Vagina (tissue), 2 donors: ENCODE measurements around the gene APOBEC3H. TPM values are rescaled to one million over a fixed set of nuclear protein-coding genes. Genes with fewer than 3 reads are reported as not detected.
A peak's percentile ranks its signal among the peaks of the same experiment; 100 is the strongest.
"Not testable (repeated sequence)": the region's sequence is repeated elsewhere in the genome, so short reads cannot be mapped to it uniquely, and the experiment has no call there.

Source experiments
- DNase-seq, 2 donors: peaks; one replicate each; pipeline ENCODE4 v3.0.0-alpha.2; 2017; ENCODE audit errors: extremely low spot score in 2 of 2
- H3K27ac ChIP-seq: fragments of 200-600 bp; sonication (generic); one replicate; pipeline ENCODE4 v1.5.1; 2019
- H3K27me3 ChIP-seq: fragments of 200-600 bp; sonication (generic); one replicate; pipeline ENCODE4 v1.5.1; 2019
- H3K36me3 ChIP-seq, 2 donors: fragments of 200-600 bp; sonication (generic); one replicate each; pipeline ENCODE4 v1.5.1; 2017 to 2019
- H3K4me1 ChIP-seq: fragments of 200-600 bp; sonication (generic); one replicate; pipeline ENCODE4 v1.5.1; 2019
- H3K4me3 ChIP-seq, 2 donors: fragments of 200-600 bp; sonication (generic); 1 replicate in 1 of 2; 2 replicates in 1 of 2; pipeline ENCODE4 v1.5.1; 2016 to 2019
- H3K9me3 ChIP-seq: fragments of 200-600 bp; sonication (generic); one replicate; pipeline ENCODE4 v1.5.1; 2019
- POLR2A ChIP-seq, 2 donors: fragments of 450-650 bp; IDR thresholded peaks; one replicate each; pipeline ENCODE4 v1.6.1; 2017; ENCODE audit warnings: antibody characterized with exemption in 2 of 2, mild to moderate bottlenecking in 2 of 2, moderate library complexity in 2 of 2
- POLR2AphosphoS5 ChIP-seq, 2 donors: sonication (generic); formaldehyde crosslinking; IDR thresholded peaks; one replicate each; pipeline ENCODE4 v1.9.0; 2017; ENCODE audit warnings: antibody characterized with exemption in 2 of 2, mild to moderate bottlenecking in 2 of 2, low read depth in 1 of 2; ENCODE audit not compliant: insufficient read depth in 1 of 2
- intact Hi-C: fragments of 100-400 bp; cut with DNase I; formaldehyde crosslinking; loops from one replicate; pipeline ENCODE4 v1.15.1; 2023
- total RNA-seq: library from RNA; depleted of rRNA; stranded (reverse); fragments of >200 nt; gene quantifications from one replicate; pipeline ENCODE4 v1.2.3, GENCODE V29; 2016
- TF ChIP-seq, protein P1 (sequence below), 3 experiments: fragments of 450-650 bp in 2 of 3; fragments of 200-600 bp in 1 of 3; sonication (generic) in 1 of 3; IDR thresholded peaks; one replicate each; pipeline ENCODE4 v1.5.1; 2017 to 2019; ENCODE audit warnings: antibody characterized with exemption in 3 of 3, mild to moderate bottlenecking in 2 of 3, moderate library complexity in 2 of 3

The APOBEC3H gene
- total RNA-seq, 1 donor from 2014 or later = not detected

- intact Hi-C loops = no loop called here
- Histone ChIP-seq H3K27ac (no peak overlapping the region), H3K4me1 (no peaks in the 10 kb centered on the region), H3K4me3 (no peak overlapping the region), H3K27me3 (no peaks in the 10 kb centered on the region), H3K9me3 (no peaks in the 10 kb centered on the region), H3K36me3 (no peaks in the 10 kb centered on the region)
- no peak for DNase-seq
- TF ChIP-seq POLR2AphosphoS5 (IDR thresholded peaks at IDR 0.05; ENCODE audit: insufficient read depth in 1 of 2, low read depth in 1 of 2) (no peak), POLR2A (IDR thresholded peaks at IDR 0.05) (no peak)
- TF ChIP-seq, protein P1, sequence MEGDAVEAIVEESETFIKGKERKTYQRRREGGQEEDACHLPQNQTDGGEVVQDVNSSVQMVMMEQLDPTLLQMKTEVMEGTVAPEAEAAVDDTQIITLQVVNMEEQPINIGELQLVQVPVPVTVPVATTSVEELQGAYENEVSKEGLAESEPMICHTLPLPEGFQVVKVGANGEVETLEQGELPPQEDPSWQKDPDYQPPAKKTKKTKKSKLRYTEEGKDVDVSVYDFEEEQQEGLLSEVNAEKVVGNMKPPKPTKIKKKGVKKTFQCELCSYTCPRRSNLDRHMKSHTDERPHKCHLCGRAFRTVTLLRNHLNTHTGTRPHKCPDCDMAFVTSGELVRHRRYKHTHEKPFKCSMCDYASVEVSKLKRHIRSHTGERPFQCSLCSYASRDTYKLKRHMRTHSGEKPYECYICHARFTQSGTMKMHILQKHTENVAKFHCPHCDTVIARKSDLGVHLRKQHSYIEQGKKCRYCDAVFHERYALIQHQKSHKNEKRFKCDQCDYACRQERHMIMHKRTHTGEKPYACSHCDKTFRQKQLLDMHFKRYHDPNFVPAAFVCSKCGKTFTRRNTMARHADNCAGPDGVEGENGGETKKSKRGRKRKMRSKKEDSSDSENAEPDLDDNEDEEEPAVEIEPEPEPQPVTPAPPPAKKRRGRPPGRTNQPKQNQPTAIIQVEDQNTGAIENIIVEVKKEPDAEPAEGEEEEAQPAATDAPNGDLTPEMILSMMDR (IDR thresholded peaks at IDR 0.05) = no peak
These were observed 28.8 kb upstream of the APOBEC3H start for GRCh38 chr22:39068033-39068785.

DNA sequence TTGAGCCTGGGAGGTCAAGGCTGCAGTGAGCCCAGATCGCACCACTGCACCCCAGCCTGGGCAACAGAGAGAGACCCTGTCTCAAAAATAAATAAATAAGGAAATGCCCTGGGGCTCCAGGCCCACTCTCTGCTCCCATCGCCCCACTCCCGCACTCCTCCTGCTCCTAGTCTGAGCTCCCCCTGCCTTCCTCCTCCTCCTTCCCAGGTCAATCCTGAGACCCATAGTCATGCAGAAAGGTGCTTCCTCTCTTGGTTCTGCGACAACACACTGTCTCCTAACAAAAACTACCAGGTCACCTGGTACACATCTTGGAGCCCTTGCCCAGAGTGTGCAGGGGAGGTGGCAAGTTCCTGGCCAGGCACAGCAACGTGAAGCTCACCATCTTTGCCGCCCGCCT is 26.9 kb upstream of the APOBEC3H start:
- Histone ChIP-seq H3K4me3 (no peak overlapping the region), H3K9me3 (no peaks in the 10 kb centered on the region), H3K27me3 (no peaks in the 10 kb centered on the region), H3K27ac (no peak overlapping the region), H3K4me1 (no peaks in the 10 kb centered on the region), H3K36me3 (no peaks in the 10 kb centered on the region)
- no peak for DNase-seq
- TF ChIP-seq POLR2A (IDR thresholded peaks at IDR 0.05) (no peak), POLR2AphosphoS5 (IDR thresholded peaks at IDR 0.05; ENCODE audit: insufficient read depth in 1 of 2, low read depth in 1 of 2) (no peak)
- TF ChIP-seq, protein P1 (IDR thresholded peaks at IDR 0.05) = no peak
- intact Hi-C loops = no loop called here

DNA sequence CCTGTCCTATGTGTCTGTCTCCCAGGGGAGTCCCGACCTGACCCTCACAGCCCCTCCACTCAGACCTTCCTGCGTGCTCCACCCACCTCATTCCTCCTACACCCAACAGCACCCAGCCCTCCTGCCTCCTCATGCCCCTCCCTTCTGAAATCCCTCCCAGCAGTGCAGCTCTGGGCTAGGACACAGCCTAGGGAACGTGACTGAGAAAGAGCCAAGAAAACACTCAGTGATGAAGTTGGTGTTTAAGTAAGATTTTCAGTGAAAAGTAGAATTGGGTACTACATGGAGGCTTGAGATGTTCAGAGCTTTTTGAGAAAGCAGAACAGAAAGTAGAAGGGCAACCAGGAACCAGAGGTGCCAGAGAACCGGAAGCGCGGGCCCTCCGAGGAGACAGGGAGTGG is 24.5 kb upstream of the APOBEC3H start:
- intact Hi-C loops, H3K36me3 ChIP-seq, H3K4me1 ChIP-seq, H3K27ac ChIP-seq, H3K4me3 ChIP-seq, H3K27me3 ChIP-seq, H3K9me3 ChIP-seq, DNase-seq: not testable (repeated sequence)

- Histone ChIP-seq H3K4me3 (no peak overlapping the region), H3K4me1 (peaks cover 16% of the 10 kb centered on the region), H3K27ac (no peak overlapping the region), H3K27me3 (no peaks in the 10 kb centered on the region), H3K36me3 (no peaks in the 10 kb centered on the region), H3K9me3 (no peaks in the 10 kb centered on the region)
- no peak for DNase-seq
- no peak for TF ChIP-seq POLR2A (IDR thresholded peaks at IDR 0.05)
- TF ChIP-seq POLR2AphosphoS5 (IDR thresholded peaks at IDR 0.05; ENCODE audit: insufficient read depth in 1 of 2, low read depth in 1 of 2) = no peak
- TF ChIP-seq, protein P1 (IDR thresholded peaks at IDR 0.05) = no peak
- intact Hi-C loops = no loop called here
These were observed 23.1 kb upstream of the APOBEC3H start for GRCh38 chr22:39073981-39074380.

GRCh38 chr22:39076155-39077025 is 20.7 kb upstream of the APOBEC3H start:
- H3K27me3 ChIP-seq = not testable (repeated sequence)

More at GRCh38 chr22:39076155-39077025, 20.7 kb upstream of the APOBEC3H start:
- intact Hi-C loops, DNase-seq, H3K9me3 ChIP-seq, H3K36me3 ChIP-seq: not testable (repeated sequence)
- peak overlapping the region; percentile 49 to 52 for H3K4me3 ChIP-seq
- H3K4me1 ChIP-seq = peaks cover 16% of the 10 kb centered on the region
- H3K27ac ChIP-seq = peak overlapping the region; percentile 83
